ENCODE results near the gene OR10A2.
"Not testable (repeated sequence)": the region's sequence is repeated elsewhere in the genome, so short reads cannot be mapped to it uniquely, and the experiment has no call there.

DNA sequence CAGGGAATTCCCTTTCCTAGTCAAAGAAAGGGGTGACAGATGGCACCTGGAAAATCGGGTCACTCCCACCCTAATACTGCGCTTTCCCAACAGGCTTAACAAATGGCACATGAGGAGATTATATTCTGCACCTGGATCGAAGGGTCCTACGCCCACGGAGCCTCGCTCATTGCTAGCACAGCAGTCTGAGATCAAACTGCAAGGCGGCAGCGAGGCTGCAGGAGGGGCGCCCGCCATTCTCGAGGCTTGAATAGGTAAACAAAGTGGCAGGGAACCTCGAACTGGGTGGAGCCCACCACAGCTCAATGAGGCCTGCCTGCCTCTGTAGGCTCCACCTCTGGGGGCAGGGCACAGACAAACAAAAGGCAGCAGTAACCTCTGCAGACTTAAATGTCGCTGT, 41.9 kb downstream of the OR10A2 start:
- not testable (repeated sequence) for TF ChIP-seq POLR2A, EP300 (IDR thresholded peaks at IDR 0.05)
- TF ChIP-seq, protein P1, sequence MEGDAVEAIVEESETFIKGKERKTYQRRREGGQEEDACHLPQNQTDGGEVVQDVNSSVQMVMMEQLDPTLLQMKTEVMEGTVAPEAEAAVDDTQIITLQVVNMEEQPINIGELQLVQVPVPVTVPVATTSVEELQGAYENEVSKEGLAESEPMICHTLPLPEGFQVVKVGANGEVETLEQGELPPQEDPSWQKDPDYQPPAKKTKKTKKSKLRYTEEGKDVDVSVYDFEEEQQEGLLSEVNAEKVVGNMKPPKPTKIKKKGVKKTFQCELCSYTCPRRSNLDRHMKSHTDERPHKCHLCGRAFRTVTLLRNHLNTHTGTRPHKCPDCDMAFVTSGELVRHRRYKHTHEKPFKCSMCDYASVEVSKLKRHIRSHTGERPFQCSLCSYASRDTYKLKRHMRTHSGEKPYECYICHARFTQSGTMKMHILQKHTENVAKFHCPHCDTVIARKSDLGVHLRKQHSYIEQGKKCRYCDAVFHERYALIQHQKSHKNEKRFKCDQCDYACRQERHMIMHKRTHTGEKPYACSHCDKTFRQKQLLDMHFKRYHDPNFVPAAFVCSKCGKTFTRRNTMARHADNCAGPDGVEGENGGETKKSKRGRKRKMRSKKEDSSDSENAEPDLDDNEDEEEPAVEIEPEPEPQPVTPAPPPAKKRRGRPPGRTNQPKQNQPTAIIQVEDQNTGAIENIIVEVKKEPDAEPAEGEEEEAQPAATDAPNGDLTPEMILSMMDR (IDR thresholded peaks at IDR 0.05), result not testable (repeated sequence)
